ENCODE data around the gene PFN2.
A peak's percentile ranks its signal among the peaks of the same experiment; 100 is the strongest.

The PFN2 gene

DNA sequence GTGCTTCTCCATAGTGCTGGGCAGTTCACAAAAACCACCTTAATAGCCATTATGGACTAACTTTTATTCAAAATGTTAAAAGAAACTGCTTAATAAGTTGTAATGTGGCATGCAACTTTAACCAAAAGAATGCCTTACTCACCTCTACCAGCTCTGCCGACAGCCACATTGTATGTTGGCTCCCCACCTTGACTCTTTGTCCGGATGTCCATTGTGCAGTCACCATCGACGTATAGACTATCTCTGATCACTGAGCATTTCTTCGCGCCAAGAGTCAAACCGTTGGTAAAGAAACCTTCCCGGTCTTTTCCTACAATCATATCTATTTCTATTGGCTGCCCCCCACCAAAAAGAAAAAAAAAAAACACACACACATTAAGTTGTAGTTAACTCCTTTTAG lies 2.5 kb downstream of the PFN2 start:
- 12 to 13% methylated on average over 8 of the region's 8 CpGs for WGBS, 2 experiments

DNA sequence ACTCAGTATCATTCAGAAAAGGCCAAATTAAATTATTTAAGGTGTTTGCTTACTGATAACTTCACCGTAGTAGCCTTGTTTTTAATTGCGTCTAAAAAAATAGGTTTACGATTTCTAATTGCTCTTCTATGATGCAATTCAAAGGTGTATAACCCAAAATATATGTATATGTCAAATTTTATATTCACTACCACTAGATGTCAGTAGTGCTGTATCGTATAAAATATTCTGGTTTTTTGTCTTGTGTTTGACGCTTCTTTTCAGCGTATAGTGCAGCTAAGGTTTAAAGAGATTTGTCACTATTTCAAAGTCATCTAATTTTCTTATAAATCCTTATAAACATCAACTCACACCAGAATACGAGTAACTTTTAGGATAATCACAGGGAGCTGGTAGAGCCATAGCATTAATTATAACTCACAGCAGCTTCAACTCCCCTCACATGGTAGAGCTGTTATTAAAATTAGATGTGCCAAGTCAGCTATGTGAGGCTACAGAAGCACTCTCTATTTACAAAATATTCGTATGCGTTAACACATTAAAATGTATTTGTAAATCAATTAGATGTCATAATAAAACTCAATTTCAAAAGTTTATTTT lies 3.5 kb downstream of the PFN2 start:
- H3K36me3 ChIP-seq (ENCODE audit: control insufficient read depth, insufficient read depth, low read length) = peaks cover 12% of the 10 kb centered on the region
- 73 to 80% methylated on average over 3 to 5 of the region's 9 CpGs for WGBS, 2 experiments
- peak overlapping the region; percentile 87 for H3K4me3 ChIP-seq (ENCODE audit: insufficient read depth, low read depth, low read length)
- peaks cover 19% of the 10 kb centered on the region for H3K4me1 ChIP-seq (ENCODE audit: control insufficient read depth, insufficient read depth, low read length)
- H3K27ac ChIP-seq (ENCODE audit: insufficient read depth, low read depth, low read length, poor library complexity, severe bottlenecking) = no peak overlapping the region
- no peaks in the 10 kb centered on the region for H3K27me3 ChIP-seq (ENCODE audit: control insufficient read depth, insufficient read depth, low read length, poor library complexity, severe bottlenecking)
- H3K9me3 ChIP-seq (ENCODE audit: control insufficient read depth, low read length) = no peaks in the 10 kb centered on the region

More for the DNA sequence above, 2.5 kb downstream of the PFN2 start:
- Histone ChIP-seq H3K27me3 (ENCODE audit: control insufficient read depth, insufficient read depth, low read length, poor library complexity, severe bottlenecking) (no peaks in the 10 kb centered on the region), H3K36me3 (ENCODE audit: control insufficient read depth, insufficient read depth, low read length) (peaks cover 12% of the 10 kb centered on the region), H3K4me3 (ENCODE audit: insufficient read depth, low read depth, low read length) (peak overlapping the region; percentile 87), H3K4me1 (ENCODE audit: control insufficient read depth, insufficient read depth, low read length) (peaks cover 19% of the 10 kb centered on the region), H3K27ac (ENCODE audit: insufficient read depth, low read depth, low read length, poor library complexity, severe bottlenecking) (peak overlapping the region; percentile 95), H3K9me3 (ENCODE audit: control insufficient read depth, low read length) (no peaks in the 10 kb centered on the region)

DNA sequence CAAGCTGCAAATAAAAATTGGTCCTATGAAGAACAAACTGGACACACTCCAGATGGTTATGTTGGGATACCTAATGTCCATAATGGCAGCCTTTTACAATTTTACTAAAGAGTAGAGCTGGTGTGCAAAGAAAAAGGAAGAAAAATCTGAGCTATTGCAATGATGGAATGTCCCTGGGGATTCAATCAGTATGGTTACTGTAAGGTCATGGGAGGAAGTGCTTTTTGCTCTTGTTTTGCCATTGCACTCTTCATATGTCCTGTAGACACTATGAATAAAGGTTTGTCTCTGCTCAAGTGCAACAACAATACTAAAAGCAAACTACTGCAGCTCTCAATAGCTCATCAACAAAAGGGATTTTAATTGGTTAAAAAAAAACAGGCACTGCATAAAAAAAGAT lies 5.4 kb downstream of the PFN2 start:
- H3K27me3 ChIP-seq (ENCODE audit: control insufficient read depth, insufficient read depth, low read length, poor library complexity, severe bottlenecking) = no peaks in the 10 kb centered on the region
- H3K4me1 ChIP-seq (ENCODE audit: control insufficient read depth, insufficient read depth, low read length) = peaks cover 19% of the 10 kb centered on the region
- H3K27ac ChIP-seq (ENCODE audit: insufficient read depth, low read depth, low read length, poor library complexity, severe bottlenecking) = no peak overlapping the region
- no peaks in the 10 kb centered on the region for H3K9me3 ChIP-seq (ENCODE audit: control insufficient read depth, low read length)
- H3K36me3 ChIP-seq (ENCODE audit: control insufficient read depth, insufficient read depth, low read length) = peaks cover 12% of the 10 kb centered on the region
- no peak overlapping the region for H3K4me3 ChIP-seq (ENCODE audit: insufficient read depth, low read depth, low read length)

- Histone ChIP-seq H3K9me3 (ENCODE audit: control insufficient read depth, low read length) (no peaks in the 10 kb centered on the region), H3K36me3 (ENCODE audit: control insufficient read depth, insufficient read depth, low read length) (peaks cover 12% of the 10 kb centered on the region), H3K4me1 (ENCODE audit: control insufficient read depth, insufficient read depth, low read length) (peaks cover 19% of the 10 kb centered on the region), H3K27me3 (ENCODE audit: control insufficient read depth, insufficient read depth, low read length, poor library complexity, severe bottlenecking) (no peaks in the 10 kb centered on the region), H3K27ac (ENCODE audit: insufficient read depth, low read depth, low read length, poor library complexity, severe bottlenecking) (no peak overlapping the region), H3K4me3 (ENCODE audit: insufficient read depth, low read depth, low read length) (no peak overlapping the region)
Observed at GRCh38 chr3:149964291-149964690, 6.4 kb downstream of the PFN2 start.

DNA sequence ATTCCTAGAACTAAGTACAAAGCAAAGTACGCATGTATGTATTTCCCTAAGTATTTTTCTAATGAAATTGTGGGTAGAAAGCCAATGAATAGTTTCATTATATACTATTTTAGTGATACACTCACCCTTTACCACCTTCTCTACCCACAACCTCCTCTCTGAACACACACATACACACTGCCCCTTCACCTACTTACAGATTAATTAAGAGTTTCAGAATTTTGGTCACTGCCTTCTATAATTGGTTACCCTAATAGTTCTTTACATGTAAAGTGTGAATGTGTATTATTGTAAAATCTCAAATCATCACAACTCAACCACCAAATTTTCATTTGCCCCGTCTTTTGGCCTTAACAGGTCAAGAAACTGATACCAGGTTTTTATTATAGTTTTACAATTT lies 7.2 kb downstream of the PFN2 start:
- H3K4me3 ChIP-seq (ENCODE audit: insufficient read depth, low read depth, low read length) = no peak overlapping the region
- peaks cover 12% of the 10 kb centered on the region for H3K36me3 ChIP-seq (ENCODE audit: control insufficient read depth, insufficient read depth, low read length)
- no peaks in the 10 kb centered on the region for H3K9me3 ChIP-seq (ENCODE audit: control insufficient read depth, low read length)
- H3K27me3 ChIP-seq (ENCODE audit: control insufficient read depth, insufficient read depth, low read length, poor library complexity, severe bottlenecking) = no peaks in the 10 kb centered on the region
- H3K4me1 ChIP-seq (ENCODE audit: control insufficient read depth, insufficient read depth, low read length) = peaks cover 19% of the 10 kb centered on the region
- 89% methylated on average over 1 of the region's 2 CpGs; no CpG with 5 or more reads in 1 of the 2 experiments for WGBS, 2 experiments
- H3K27ac ChIP-seq (ENCODE audit: insufficient read depth, low read depth, low read length, poor library complexity, severe bottlenecking) = no peak overlapping the region

DNA sequence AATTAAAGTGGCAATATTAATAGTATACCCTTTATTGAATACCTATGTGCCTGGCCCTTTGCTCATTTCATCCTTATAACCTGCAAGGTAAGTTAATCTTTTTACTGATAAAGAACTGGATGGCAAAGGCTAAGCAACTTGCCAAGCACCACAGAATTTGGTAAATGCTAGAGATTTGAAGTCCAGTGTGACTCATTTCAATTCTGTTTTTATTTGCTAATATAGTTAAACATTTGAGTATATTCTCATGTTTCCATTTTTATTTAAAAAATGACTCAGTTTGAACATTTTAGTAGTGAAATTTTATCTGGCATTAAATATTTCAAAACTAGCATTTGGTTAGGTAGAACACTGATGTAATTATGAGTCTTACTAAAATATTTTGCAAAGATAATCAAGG lies 11.3 kb downstream of the PFN2 start:
- no peak overlapping the region for H3K27ac ChIP-seq (ENCODE audit: insufficient read depth, low read depth, low read length, poor library complexity, severe bottlenecking)
- no peaks in the 10 kb centered on the region for H3K27me3 ChIP-seq (ENCODE audit: control insufficient read depth, insufficient read depth, low read length, poor library complexity, severe bottlenecking)
- H3K4me1 ChIP-seq (ENCODE audit: control insufficient read depth, insufficient read depth, low read length) = peaks cover 8% of the 10 kb centered on the region
- H3K9me3 ChIP-seq (ENCODE audit: control insufficient read depth, low read length) = no peaks in the 10 kb centered on the region
- peaks cover 3% of the 10 kb centered on the region for H3K36me3 ChIP-seq (ENCODE audit: control insufficient read depth, insufficient read depth, low read length)
- H3K4me3 ChIP-seq (ENCODE audit: insufficient read depth, low read depth, low read length) = no peak overlapping the region

DNA sequence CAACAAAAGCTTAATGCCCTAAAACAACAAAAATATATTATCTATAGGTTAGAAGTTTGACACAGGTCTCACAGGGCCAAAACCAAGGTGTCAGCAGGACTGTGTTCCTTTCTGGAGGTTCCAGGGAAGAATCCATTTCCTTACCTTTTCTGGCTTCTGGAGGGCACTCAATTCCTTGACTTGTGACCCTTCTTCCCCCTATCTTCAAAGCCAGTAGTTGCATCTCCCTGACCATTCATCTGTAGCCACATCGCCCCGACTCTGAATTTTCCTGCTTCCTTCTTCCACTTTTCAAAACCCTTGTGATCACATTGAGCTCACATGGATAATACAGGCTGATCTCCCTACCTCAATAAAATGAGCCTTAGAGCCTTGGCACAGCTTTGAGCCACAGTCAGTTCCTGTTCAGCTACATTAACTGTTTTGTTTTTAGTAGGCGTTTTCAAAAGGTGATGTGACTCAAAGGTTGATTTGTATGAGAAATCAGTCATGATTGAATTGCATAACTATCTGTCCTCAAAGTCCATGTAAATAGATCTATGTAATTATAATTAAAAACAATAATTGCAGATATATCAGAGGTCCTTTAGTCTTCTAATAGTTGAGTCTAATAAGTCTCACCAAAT lies 12.4 kb downstream of the PFN2 start:
- H3K9me3 ChIP-seq (ENCODE audit: control insufficient read depth, low read length) = no peaks in the 10 kb centered on the region
- no peaks in the 10 kb centered on the region for H3K4me1 ChIP-seq (ENCODE audit: control insufficient read depth, insufficient read depth, low read length)
- WGBS, 2 experiments = 88 to 92% methylated on average over 2 to 3 of the region's 3 CpGs
- no peaks in the 10 kb centered on the region for H3K27me3 ChIP-seq (ENCODE audit: control insufficient read depth, insufficient read depth, low read length, poor library complexity, severe bottlenecking)
- no peak overlapping the region for H3K27ac ChIP-seq (ENCODE audit: insufficient read depth, low read depth, low read length, poor library complexity, severe bottlenecking)
- no peak overlapping the region for H3K4me3 ChIP-seq (ENCODE audit: insufficient read depth, low read depth, low read length)
- peaks cover 3% of the 10 kb centered on the region for H3K36me3 ChIP-seq (ENCODE audit: control insufficient read depth, insufficient read depth, low read length)

DNA sequence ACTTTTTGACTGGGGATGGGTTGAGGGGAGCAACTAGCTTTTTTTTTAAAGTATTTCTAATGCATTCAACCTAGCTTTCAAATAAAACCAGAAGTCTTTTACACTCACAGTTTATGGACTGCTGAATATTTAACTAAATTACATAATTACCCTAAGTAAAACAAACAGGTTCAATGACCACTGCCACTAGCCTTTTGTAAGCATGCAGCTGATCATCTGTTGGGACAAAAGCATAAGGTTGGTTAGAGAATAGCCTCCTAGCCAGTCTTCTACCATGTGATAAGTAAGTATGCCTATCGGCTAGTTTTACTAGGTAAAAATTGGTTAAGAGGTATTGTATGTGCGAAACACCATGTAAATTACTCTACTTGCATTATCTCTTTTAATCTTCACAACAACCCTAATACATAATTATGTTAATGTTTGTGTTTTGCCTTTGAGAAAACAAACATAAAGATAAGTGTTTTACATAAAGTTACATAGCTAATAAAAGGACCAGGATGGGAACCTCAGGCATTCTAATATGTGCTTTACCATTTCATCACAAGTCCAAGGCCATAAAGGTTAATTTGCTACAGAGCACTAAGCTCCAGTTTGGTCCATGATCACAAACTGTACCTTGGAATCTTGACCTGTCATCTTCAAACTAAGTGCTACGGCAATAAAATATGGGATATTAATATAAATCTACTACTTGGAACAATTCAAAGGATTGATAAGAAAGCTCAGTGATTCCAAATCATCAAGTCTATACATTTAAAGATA lies 13.2 kb downstream of the PFN2 start:
- peaks cover 9% of the 10 kb centered on the region for H3K36me3 ChIP-seq (ENCODE audit: control insufficient read depth, insufficient read depth, low read length)
- no peaks in the 10 kb centered on the region for H3K27me3 ChIP-seq (ENCODE audit: control insufficient read depth, insufficient read depth, low read length, poor library complexity, severe bottlenecking)
- no peaks in the 10 kb centered on the region for H3K4me1 ChIP-seq (ENCODE audit: control insufficient read depth, insufficient read depth, low read length)
- WGBS, 2 experiments = 100% methylated on average over 1 of the region's 3 CpGs; no CpG with 5 or more reads in 1 of the 2 experiments
- H3K4me3 ChIP-seq (ENCODE audit: insufficient read depth, low read depth, low read length) = no peak overlapping the region
- no peaks in the 10 kb centered on the region for H3K9me3 ChIP-seq (ENCODE audit: control insufficient read depth, low read length)
- H3K27ac ChIP-seq (ENCODE audit: insufficient read depth, low read depth, low read length, poor library complexity, severe bottlenecking) = no peak overlapping the region

DNA sequence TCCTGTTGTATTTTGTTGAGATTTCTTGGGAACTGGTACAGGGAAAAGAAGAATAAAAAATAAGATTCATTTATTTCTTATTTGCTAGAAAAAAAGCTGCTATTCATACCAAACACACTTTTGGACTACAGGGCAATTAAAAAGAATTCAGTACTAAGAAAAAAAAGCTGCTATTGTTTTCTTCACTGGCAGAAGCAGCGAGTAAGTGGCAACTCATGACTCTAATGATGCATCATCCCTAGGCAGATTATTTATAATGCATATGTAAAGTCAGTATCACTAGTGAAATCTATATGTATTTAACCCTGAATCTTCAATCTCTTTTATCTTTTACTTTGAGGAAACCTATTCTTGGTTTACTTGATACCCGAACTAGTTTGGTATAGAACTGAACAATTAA lies 15.2 kb downstream of the PFN2 start:
- Histone ChIP-seq H3K27me3 (ENCODE audit: control insufficient read depth, insufficient read depth, low read length, poor library complexity, severe bottlenecking) (no peaks in the 10 kb centered on the region), H3K4me1 (ENCODE audit: control insufficient read depth, insufficient read depth, low read length) (no peaks in the 10 kb centered on the region), H3K36me3 (ENCODE audit: control insufficient read depth, insufficient read depth, low read length) (peaks cover 23% of the 10 kb centered on the region), H3K4me3 (ENCODE audit: insufficient read depth, low read depth, low read length) (no peak overlapping the region), H3K9me3 (ENCODE audit: control insufficient read depth, low read length) (no peaks in the 10 kb centered on the region), H3K27ac (ENCODE audit: insufficient read depth, low read depth, low read length, poor library complexity, severe bottlenecking) (no peak overlapping the region)
- 95 to 96% methylated on average over 2 of the region's 2 CpGs for WGBS, 2 experiments

DNA sequence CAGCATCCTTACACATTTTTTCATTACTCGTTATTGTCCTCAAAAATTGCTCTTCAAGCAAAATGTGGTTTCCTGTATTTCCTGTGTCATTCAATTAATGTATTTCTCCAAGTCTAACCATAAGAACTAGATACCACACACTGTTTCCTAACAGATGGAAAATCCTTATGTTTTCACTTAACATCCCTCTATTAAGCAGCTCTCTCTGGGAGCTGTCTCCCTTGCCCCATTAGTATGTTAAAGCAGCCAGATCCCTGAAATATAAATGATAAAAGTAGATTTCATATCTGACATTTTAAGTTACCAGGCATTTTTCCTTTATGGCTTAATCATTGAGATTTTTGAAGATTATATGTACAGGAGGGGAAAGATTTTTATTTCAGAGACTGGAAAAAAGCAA lies 15.9 kb downstream of the PFN2 start:
- Histone ChIP-seq H3K9me3 (ENCODE audit: control insufficient read depth, low read length) (no peaks in the 10 kb centered on the region), H3K27ac (ENCODE audit: insufficient read depth, low read depth, low read length, poor library complexity, severe bottlenecking) (no peak overlapping the region), H3K36me3 (ENCODE audit: control insufficient read depth, insufficient read depth, low read length) (peaks cover 23% of the 10 kb centered on the region), H3K4me1 (ENCODE audit: control insufficient read depth, insufficient read depth, low read length) (no peaks in the 10 kb centered on the region), H3K27me3 (ENCODE audit: control insufficient read depth, insufficient read depth, low read length, poor library complexity, severe bottlenecking) (no peaks in the 10 kb centered on the region), H3K4me3 (ENCODE audit: insufficient read depth, low read depth, low read length) (no peak overlapping the region)
- WGBS, 2 experiments = 93 to 94% methylated on average over 1 of the region's 1 CpG
